Measurements from ENCODE around the gene RAP2A. TPM values are rescaled to one million over a fixed set of nuclear protein-coding genes. Genes with fewer than 3 reads are reported as not detected.

Gene RAP2A
- polyA plus RNA-seq, 1 donor, result 19.5 TPM

DNA sequence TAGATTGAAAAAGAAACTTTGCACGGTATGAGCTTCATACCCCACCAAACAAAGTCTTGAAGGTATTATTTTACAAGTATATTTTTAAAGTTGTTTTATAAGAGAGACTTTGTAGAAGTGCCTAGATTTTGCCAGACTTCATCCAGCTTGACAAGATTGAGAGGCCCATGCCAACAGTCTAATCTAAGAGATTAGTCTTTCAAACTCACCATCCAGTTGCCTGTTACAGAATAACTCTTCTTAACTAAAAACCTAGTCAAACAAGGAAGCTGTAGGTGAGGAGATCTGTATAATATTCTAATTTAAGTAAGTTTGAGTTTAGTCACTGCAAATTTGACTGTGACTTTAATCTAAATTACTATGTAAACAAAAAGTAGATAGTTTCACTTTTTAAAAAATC is 41.9 kb upstream of the RAP2A start:
- no peak for DNase-seq
- WGBS (ENCODE audit: insufficient coverage, low lambda C conversion rate), result no CpG with 5 or more reads among the region's 1 CpG
- no peaks in the 10 kb centered on the region for H3K9me3 ChIP-seq (ENCODE audit: control insufficient read depth, low read depth, low read length)

DNA sequence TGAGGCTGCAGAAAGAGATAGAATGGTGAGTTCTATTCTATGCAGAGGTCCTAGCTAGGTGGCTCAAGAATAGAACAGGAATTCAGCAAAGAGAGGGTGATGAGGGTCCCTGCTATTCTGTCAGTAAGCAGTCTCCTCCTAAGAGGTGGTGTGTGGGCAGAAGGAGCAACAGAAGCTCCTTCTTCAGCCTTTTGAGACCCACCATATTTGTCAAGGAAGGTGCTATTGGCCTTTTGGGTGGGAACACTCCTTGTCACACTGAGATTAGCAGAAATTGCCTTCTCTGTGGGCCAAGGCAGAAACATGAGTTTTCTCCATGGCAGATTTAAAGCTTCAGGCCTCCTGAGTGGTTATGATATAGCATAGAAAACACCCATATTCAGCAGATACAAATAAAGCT is 39.4 kb upstream of the RAP2A start:
- Histone ChIP-seq H3K9me3 (ENCODE audit: control insufficient read depth, low read depth, low read length) (no peaks in the 10 kb centered on the region), H3K27me3 (ENCODE audit: control insufficient read depth, insufficient read depth, low read length) (no peaks in the 10 kb centered on the region), H3K4me3 (ENCODE audit: low read length) (no peak overlapping the region), H3K4me1 (ENCODE audit: control insufficient read depth, insufficient read depth, low read length) (no peaks in the 10 kb centered on the region), H3K36me3 (ENCODE audit: control insufficient read depth, insufficient read depth, low read length) (peaks cover 8% of the 10 kb centered on the region), H3K27ac (ENCODE audit: low read length) (no peak overlapping the region)
- no peak for DNase-seq

More for the DNA sequence above, 41.9 kb upstream of the RAP2A start:
- Histone ChIP-seq H3K36me3 (ENCODE audit: control insufficient read depth, insufficient read depth, low read length) (peaks cover 16% of the 10 kb centered on the region), H3K4me3 (ENCODE audit: low read length) (no peak overlapping the region), H3K27ac (ENCODE audit: low read length) (no peak overlapping the region), H3K27me3 (ENCODE audit: control insufficient read depth, insufficient read depth, low read length) (no peaks in the 10 kb centered on the region), H3K4me1 (ENCODE audit: control insufficient read depth, insufficient read depth, low read length) (no peaks in the 10 kb centered on the region)

DNA sequence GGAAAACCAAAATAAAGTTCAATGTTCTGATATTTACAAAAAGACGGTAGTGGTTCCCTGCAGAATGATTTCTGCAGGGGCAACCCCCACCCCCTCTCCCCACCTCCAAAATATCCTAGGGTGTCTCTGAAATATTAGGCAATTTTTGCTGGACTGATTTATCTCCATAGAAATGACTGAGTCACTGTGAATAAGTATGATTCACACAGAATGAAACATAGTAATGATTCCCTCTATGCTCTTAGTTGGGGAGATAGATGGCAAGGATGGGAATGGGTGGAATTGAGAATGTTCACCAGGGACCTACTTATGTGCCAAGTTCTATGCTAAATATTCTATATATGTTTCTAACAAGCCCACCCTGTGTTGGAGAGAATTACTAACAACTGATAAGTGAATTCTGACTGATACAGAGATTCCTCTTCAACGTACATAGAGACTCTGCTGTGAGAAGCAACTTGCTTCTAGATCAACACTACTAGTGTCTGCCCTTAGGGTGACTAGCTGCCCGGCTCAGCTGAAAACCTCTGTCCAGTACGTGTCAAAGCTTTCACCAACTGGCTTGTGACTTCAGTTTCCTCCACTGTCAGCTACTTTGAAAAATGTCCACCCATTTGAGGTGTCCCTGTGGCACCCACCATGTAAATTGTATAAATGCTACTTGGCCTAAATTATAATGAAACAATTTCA is 38.4 kb upstream of the RAP2A start:
- H3K4me3 ChIP-seq (ENCODE audit: low read length), result no peak overlapping the region
- peaks cover 8% of the 10 kb centered on the region for H3K36me3 ChIP-seq (ENCODE audit: control insufficient read depth, insufficient read depth, low read length)
- H3K4me1 ChIP-seq (ENCODE audit: control insufficient read depth, insufficient read depth, low read length), result no peaks in the 10 kb centered on the region
- H3K27me3 ChIP-seq (ENCODE audit: control insufficient read depth, insufficient read depth, low read length), result no peaks in the 10 kb centered on the region
- no peak overlapping the region for H3K27ac ChIP-seq (ENCODE audit: low read length)
- DNase-seq, result no peak
- WGBS (ENCODE audit: insufficient coverage, low lambda C conversion rate), result no CpG with 5 or more reads among the region's 4 CpGs
- H3K9me3 ChIP-seq (ENCODE audit: control insufficient read depth, low read depth, low read length), result no peaks in the 10 kb centered on the region

DNA sequence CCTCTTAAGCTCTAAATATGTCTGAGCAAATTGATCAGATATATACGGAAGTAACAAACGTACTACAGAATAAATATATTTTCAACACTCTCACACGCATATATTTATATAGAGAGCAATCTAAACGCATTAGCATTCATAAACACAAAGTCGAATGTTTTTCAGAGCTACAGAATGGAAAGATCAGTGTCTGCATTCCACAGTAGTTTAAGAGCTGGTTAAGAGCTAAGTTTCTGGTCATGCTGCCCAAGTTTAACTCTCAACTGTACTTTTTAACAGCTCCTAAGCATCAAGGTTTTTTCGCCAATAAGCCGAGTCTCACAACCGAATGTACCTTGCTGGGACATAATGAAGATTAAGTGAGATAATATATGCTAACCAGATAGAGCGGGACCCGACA is 36.7 kb upstream of the RAP2A start:
- Histone ChIP-seq H3K4me3 (ENCODE audit: low read length) (no peak overlapping the region), H3K9me3 (ENCODE audit: control insufficient read depth, low read depth, low read length) (no peaks in the 10 kb centered on the region), H3K27me3 (ENCODE audit: control insufficient read depth, insufficient read depth, low read length) (no peaks in the 10 kb centered on the region), H3K27ac (ENCODE audit: low read length) (no peak overlapping the region), H3K4me1 (ENCODE audit: control insufficient read depth, insufficient read depth, low read length) (no peaks in the 10 kb centered on the region), H3K36me3 (ENCODE audit: control insufficient read depth, insufficient read depth, low read length) (peaks cover 4% of the 10 kb centered on the region)
- WGBS (ENCODE audit: insufficient coverage, low lambda C conversion rate), result 86% methylated on average over 4 of the region's 10 CpGs
- no peak for DNase-seq

DNA sequence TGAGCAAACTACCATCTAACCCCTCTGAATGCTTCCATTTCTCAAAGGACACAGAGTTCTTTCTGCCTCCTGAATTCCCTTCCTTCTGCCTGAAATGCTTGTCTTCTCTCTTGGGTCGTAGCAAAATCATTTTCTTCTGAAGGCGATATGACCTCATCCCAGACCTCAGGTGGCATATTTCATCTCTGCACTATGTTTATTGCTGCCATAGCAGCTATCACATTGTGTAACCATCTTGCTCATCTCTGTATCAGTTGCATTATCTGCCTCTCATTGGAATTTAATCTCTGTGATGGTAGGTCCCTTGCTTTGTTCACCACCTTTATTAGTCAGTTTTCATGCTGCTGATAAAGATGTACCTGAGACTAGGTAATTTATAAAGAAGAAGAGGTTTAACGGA is 32.5 kb upstream of the RAP2A start:
- H3K4me1 ChIP-seq (ENCODE audit: control insufficient read depth, insufficient read depth, low read length), result no peaks in the 10 kb centered on the region
- H3K9me3 ChIP-seq (ENCODE audit: control insufficient read depth, low read depth, low read length), result no peaks in the 10 kb centered on the region
- no peaks in the 10 kb centered on the region for H3K27me3 ChIP-seq (ENCODE audit: control insufficient read depth, insufficient read depth, low read length)
- no peak for DNase-seq
- H3K36me3 ChIP-seq (ENCODE audit: control insufficient read depth, insufficient read depth, low read length), result no peaks in the 10 kb centered on the region
- 0% methylated on average over 1 of the region's 3 CpGs for WGBS (ENCODE audit: insufficient coverage, low lambda C conversion rate)
- no peak overlapping the region for H3K27ac ChIP-seq (ENCODE audit: low read length)
- no peak overlapping the region for H3K4me3 ChIP-seq (ENCODE audit: low read length)

DNA sequence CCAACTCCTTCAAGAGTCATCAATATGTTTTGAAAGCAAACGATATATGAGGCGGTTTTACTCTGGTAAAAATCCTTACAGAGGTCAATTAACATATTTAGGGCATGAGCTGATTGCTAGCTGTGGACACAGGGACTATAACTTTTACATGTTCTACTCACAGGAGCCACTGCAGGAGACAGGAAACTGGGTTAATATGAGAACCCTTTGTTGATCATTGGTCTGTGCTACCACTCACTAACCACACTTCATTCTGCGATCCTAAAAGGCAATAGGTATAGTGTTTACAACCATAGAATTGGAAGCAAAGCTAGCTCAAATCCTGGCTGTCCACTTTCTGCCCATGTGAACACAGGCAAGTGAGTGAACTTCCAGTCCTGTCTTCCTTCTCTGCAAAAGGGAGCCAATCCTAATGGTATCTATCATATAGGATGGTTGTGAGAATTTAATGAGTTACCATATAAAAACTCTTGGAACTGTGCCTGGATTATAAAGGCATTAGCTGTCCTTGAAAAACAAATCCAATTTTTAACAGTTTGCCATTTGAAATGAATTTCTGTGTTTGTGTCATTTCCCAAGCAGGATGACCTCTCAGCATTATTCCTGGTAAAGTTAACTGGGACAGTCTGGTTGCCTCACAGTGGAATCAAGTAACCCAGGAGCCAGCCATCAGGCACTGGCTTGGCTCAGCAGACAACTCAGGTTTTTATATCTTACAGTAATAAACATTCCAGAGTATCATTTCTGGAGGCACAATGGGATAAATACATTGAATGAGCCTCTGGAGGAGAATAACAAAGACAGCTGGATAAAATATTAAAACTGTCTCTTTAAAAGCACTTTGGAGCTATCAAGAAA is 29.8 kb upstream of the RAP2A start:
- Histone ChIP-seq H3K27ac (ENCODE audit: low read length) (no peak overlapping the region), H3K27me3 (ENCODE audit: control insufficient read depth, insufficient read depth, low read length) (no peaks in the 10 kb centered on the region), H3K4me1 (ENCODE audit: control insufficient read depth, insufficient read depth, low read length) (no peaks in the 10 kb centered on the region), H3K9me3 (ENCODE audit: control insufficient read depth, low read depth, low read length) (no peaks in the 10 kb centered on the region), H3K36me3 (ENCODE audit: control insufficient read depth, insufficient read depth, low read length) (no peaks in the 10 kb centered on the region), H3K4me3 (ENCODE audit: low read length) (no peak overlapping the region)
- DNase-seq, result no peak
- WGBS (ENCODE audit: insufficient coverage, low lambda C conversion rate), result no CpG with 5 or more reads among the region's 3 CpGs

DNA sequence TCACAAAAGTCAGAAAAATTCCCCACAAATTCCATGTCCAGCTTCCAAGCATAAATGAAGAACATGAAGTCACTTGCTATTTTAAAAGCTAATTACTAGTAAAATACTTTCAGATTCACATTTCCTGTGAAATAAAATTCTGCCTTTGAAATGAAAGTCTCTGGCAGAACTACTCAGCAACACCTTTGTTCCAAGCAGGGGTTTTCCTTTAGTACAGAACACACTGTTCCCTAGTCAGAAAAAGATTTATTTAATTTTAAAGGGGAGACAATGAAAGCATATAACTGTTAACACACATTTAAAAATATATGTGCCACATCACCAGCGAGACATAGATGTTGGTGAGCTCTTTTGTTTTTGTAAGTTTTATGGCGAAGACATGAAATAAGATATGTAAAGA is 26.4 kb upstream of the RAP2A start:
- Histone ChIP-seq H3K9me3 (ENCODE audit: control insufficient read depth, low read depth, low read length) (no peaks in the 10 kb centered on the region), H3K36me3 (ENCODE audit: control insufficient read depth, insufficient read depth, low read length) (no peaks in the 10 kb centered on the region), H3K27ac (ENCODE audit: low read length) (no peak overlapping the region), H3K4me3 (ENCODE audit: low read length) (no peak overlapping the region), H3K27me3 (ENCODE audit: control insufficient read depth, insufficient read depth, low read length) (no peaks in the 10 kb centered on the region), H3K4me1 (ENCODE audit: control insufficient read depth, insufficient read depth, low read length) (no peaks in the 10 kb centered on the region)
- WGBS (ENCODE audit: insufficient coverage, low lambda C conversion rate), result 94% methylated on average over 2 of the region's 2 CpGs
- no peak for DNase-seq

DNA sequence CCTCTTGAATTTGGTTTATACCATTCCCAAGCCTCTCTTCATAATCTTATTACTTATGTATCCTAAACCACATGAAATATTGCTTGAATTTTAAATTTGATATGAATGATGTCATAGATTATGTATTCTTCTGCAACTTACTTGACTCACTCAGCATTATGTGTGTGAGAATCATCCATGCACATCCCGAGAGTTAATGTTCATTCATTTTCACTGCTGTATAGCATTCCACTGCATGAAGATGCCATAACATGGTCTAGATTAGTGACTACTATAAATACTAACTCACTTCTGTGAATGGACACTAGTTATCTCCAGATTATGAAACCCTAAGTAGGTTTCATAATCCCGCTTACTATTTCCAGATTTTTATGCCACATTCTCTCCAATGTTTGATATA is 25.0 kb upstream of the RAP2A start:
- Histone ChIP-seq H3K36me3 (ENCODE audit: control insufficient read depth, insufficient read depth, low read length) (no peaks in the 10 kb centered on the region), H3K9me3 (ENCODE audit: control insufficient read depth, low read depth, low read length) (no peaks in the 10 kb centered on the region), H3K4me3 (ENCODE audit: low read length) (no peak overlapping the region), H3K27ac (ENCODE audit: low read length) (no peak overlapping the region), H3K4me1 (ENCODE audit: control insufficient read depth, insufficient read depth, low read length) (no peaks in the 10 kb centered on the region), H3K27me3 (ENCODE audit: control insufficient read depth, insufficient read depth, low read length) (no peaks in the 10 kb centered on the region)
- DNase-seq, result no peak
- 80% methylated on average over 1 of the region's 2 CpGs for WGBS (ENCODE audit: insufficient coverage, low lambda C conversion rate)

DNA sequence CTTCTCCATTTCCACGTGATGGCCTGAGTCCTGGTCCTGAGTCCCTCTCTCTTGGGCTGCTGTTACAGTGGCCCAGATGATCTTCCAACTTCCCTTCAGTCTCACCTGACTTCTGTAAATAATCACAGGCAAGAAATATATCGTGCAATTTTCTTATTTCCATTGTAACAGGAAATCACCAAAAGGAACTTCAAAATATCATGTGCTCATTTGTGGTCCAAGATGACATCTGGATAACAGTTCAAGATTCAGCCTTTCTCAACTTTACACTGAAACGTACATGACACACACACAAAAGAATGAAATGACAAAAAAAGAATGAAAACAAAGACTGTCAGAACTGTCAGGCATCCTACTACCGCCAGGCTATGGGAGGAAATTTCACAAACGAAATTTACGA is 22.0 kb upstream of the RAP2A start:
- Histone ChIP-seq H3K27me3 (ENCODE audit: control insufficient read depth, insufficient read depth, low read length) (no peaks in the 10 kb centered on the region), H3K36me3 (ENCODE audit: control insufficient read depth, insufficient read depth, low read length) (no peaks in the 10 kb centered on the region), H3K4me1 (ENCODE audit: control insufficient read depth, insufficient read depth, low read length) (no peaks in the 10 kb centered on the region), H3K27ac (ENCODE audit: low read length) (no peak overlapping the region), H3K9me3 (ENCODE audit: control insufficient read depth, low read depth, low read length) (no peaks in the 10 kb centered on the region), H3K4me3 (ENCODE audit: low read length) (no peak overlapping the region)
- no peak for DNase-seq
- WGBS (ENCODE audit: insufficient coverage, low lambda C conversion rate), result 94% methylated on average over 3 of the region's 6 CpGs

DNA sequence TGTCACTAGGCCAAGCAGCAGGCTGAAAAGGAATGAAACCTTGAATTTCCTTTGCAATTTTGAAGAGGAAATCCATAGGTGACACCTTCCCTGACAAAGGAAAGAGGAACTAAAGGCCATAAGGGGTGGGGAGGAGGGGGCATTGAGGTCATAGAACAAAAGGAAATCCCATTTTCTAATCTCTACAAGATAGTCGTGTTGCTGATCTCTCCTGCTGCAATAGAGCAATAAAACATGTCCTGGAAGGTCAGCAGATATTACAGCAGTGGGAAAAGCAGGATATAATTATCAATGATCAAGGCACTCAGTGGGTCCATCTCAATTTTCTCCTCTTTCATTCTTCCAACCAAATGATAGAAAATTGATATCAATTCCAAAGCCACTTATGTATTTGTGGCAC is 20.3 kb upstream of the RAP2A start:
- no peak overlapping the region for H3K4me3 ChIP-seq (ENCODE audit: low read length)
- no CpG with 5 or more reads among the region's 1 CpG for WGBS (ENCODE audit: insufficient coverage, low lambda C conversion rate)

DNA sequence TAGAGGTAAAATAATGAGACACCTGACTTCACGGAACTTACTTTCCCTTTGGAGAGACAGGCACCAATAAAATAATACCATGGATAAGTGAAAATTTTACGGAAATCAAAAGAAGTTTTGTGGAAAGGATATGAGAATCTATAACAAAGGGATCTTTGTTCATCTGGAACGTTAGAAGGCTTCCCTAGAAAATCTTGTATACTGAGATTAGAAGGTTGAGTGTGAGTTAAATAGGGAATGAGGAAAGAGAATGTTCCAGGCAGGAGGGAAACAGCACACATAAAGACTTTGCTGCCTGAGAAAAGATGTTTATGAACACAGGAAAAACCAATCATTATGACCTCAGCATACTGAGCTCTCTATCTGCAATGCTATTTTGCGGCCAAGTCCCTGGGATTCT is 19.6 kb upstream of the RAP2A start:
- H3K27me3 ChIP-seq (ENCODE audit: control insufficient read depth, insufficient read depth, low read length), result no peaks in the 10 kb centered on the region
- no peaks in the 10 kb centered on the region for H3K9me3 ChIP-seq (ENCODE audit: control insufficient read depth, low read depth, low read length)
- WGBS (ENCODE audit: insufficient coverage, low lambda C conversion rate), result 7% methylated on average over 2 of the region's 4 CpGs
- no peak overlapping the region for H3K4me3 ChIP-seq (ENCODE audit: low read length)
- DNase-seq, result peak in 1 of 2 donors; percentile 37
- H3K36me3 ChIP-seq (ENCODE audit: control insufficient read depth, insufficient read depth, low read length), result no peaks in the 10 kb centered on the region
- H3K27ac ChIP-seq (ENCODE audit: low read length), result no peak overlapping the region
- H3K4me1 ChIP-seq (ENCODE audit: control insufficient read depth, insufficient read depth, low read length), result no peaks in the 10 kb centered on the region

More for the DNA sequence above, 20.3 kb upstream of the RAP2A start:
- no peak overlapping the region for H3K27ac ChIP-seq (ENCODE audit: low read length)
- no peaks in the 10 kb centered on the region for H3K4me1 ChIP-seq (ENCODE audit: control insufficient read depth, insufficient read depth, low read length)
- H3K9me3 ChIP-seq (ENCODE audit: control insufficient read depth, low read depth, low read length), result no peaks in the 10 kb centered on the region
- H3K36me3 ChIP-seq (ENCODE audit: control insufficient read depth, insufficient read depth, low read length), result no peaks in the 10 kb centered on the region
- no peaks in the 10 kb centered on the region for H3K27me3 ChIP-seq (ENCODE audit: control insufficient read depth, insufficient read depth, low read length)
- DNase-seq, result peak in 1 of 2 donors; percentile 43
